Thymus (tissue), 11 donors: ENCODE data around the gene HAL. TPM values are rescaled to one million over a fixed set of nuclear protein-coding genes. Genes with fewer than 3 reads are reported as not detected.

Source experiments
- DNase-seq, 9 donors: peaks; one replicate each; pipeline ENCODE4 v3.0.0-alpha.2; 2013; ENCODE audit warnings: low spot score in 9 of 9, low read depth in 6 of 9, missing footprints in 1 of 9
- H3K27ac ChIP-seq, 2 donors: one replicate each; pipeline ENCODE4 v1.5.1; 2013; ENCODE audit warnings: control low read depth in 1 of 2, low read depth in 1 of 2, low read length in 1 of 2, mild to moderate bottlenecking in 1 of 2, moderate library complexity in 1 of 2
- H3K27me3 ChIP-seq, 2 donors: one replicate each; pipeline ENCODE4 v1.5.1; 2013; ENCODE audit warnings: low read length in 1 of 2; ENCODE audit not compliant: control insufficient read depth in 2 of 2, insufficient read depth in 1 of 2
- H3K36me3 ChIP-seq, 2 donors: one replicate each; pipeline ENCODE4 v1.5.1; 2013; ENCODE audit warnings: low read length in 1 of 2, mild to moderate bottlenecking in 1 of 2, moderate library complexity in 1 of 2; ENCODE audit not compliant: control insufficient read depth in 2 of 2, insufficient read depth in 2 of 2
- H3K4me1 ChIP-seq, 2 donors: one replicate each; pipeline ENCODE4 v1.5.1; 2013; ENCODE audit warnings: low read length in 2 of 2; ENCODE audit not compliant: control insufficient read depth in 2 of 2, insufficient read depth in 2 of 2
- H3K4me3 ChIP-seq, 2 donors: one replicate each; pipeline ENCODE4 v1.5.1; 2013; ENCODE audit warnings: low read length in 2 of 2, control low read depth in 1 of 2, mild to moderate bottlenecking in 1 of 2
- H3K9me3 ChIP-seq, 2 donors: one replicate each; pipeline ENCODE4 v1.5.1; 2013; ENCODE audit warnings: low read length in 1 of 2, mild to moderate bottlenecking in 1 of 2; ENCODE audit not compliant: control insufficient read depth in 2 of 2, insufficient read depth in 1 of 2
- WGBS: extraction: QIAGEN DNeasy Blood & Tissue Kit; methylation state at CpG from one replicate; pipeline ENCODE4 v1.1.7; 2013; 5-methylcytosine and 5-hydroxymethylcytosine counted together
- polyA plus RNA-seq: library from polyadenylated mRNA; stranded (reverse); fragments of 200-250 nt; gene quantifications from one replicate; pipeline ENCODE4 v1.2.3, GENCODE V29; 2013
- total RNA-seq: library from RNA; stranded (reverse); fragments of 120-200 nt; gene quantifications from one replicate; pipeline ENCODE4 v1.2.4, GENCODE V29; 2013
- donor health status: healthy.

Gene HAL
- total and polyA plus RNA-seq, 2 donors, result 0.38 to 1.7 TPM

DNA sequence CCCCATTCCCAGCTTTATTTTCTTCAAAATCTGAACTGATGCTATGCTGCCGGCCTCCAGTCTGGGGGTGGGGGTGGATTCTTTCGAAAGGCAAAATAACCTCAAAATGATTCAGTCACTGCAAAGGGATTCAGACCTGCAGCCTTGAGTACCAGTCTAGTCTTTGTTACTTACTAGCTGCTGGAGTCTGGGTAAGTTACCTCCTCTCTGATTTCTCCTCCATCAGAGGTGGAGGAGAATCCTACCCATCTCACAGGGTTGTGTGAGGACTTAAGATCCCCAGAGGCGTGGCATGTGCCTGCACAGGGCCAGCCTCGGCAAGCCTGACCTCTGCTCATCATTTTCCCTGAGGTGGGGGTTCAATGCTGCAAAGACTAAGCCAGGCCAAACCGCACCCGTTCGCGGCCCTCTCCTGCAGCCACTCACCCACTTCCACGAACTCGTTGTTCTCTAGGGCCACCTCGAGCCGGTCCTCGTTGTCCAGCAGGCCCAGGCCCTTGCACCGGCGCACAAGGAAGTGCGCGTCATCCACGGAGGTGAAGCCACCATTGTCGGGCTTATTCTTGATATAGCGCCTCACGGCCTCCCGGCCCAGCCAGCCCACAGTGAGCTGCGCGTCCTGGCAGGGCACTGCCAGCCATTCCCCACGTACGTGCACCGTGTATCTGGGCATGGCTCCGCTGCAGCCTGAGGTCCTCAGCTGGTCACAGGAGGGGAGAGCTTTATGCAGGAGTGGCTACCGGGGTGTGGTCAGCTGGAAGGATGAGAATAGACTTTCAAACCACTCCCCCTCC, 709 bp downstream of the HAL start:
- no peak overlapping the region for H3K27ac ChIP-seq
- WGBS, result 97% methylated on average over 29 of the region's 29 CpGs
- no peaks in the 10 kb centered on the region for H3K4me1 ChIP-seq

DNA sequence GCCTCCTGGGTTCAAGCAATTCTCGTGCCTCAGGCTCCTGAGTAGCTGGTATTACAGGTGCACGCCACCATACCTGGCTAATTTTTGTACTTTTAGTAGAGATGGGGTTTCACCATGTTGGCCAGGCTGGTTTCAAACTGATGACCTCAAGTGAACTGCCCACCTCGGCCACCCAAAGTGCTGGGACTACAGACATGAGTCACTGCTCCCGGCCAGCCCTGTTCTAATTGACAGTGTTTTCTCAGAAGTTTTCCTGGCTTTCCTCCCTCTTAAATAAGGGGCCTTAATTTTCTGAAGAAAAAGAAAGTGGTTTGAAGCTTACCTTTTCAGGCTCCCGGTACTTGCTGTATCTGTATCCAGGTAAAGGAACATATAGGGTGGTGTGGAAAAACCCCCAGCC, 1.7 kb downstream of the HAL start:
- Histone ChIP-seq H3K9me3 (no peaks in the 10 kb centered on the region), H3K36me3 (no peaks in the 10 kb centered on the region), H3K27me3 (no peaks in the 10 kb centered on the region), H3K27ac (no peak overlapping the region), H3K4me3 (no peak overlapping the region), H3K4me1 (no peaks in the 10 kb centered on the region)
- DNase-seq, result no peak
- WGBS, result 97% methylated on average over 5 of the region's 5 CpGs

More for the DNA sequence above, 709 bp downstream of the HAL start:
- no peak for DNase-seq
- no peak overlapping the region for H3K4me3 ChIP-seq
- no peaks in the 10 kb centered on the region for H3K27me3 ChIP-seq
- H3K36me3 ChIP-seq, result no peaks in the 10 kb centered on the region
- no peaks in the 10 kb centered on the region for H3K9me3 ChIP-seq

DNA sequence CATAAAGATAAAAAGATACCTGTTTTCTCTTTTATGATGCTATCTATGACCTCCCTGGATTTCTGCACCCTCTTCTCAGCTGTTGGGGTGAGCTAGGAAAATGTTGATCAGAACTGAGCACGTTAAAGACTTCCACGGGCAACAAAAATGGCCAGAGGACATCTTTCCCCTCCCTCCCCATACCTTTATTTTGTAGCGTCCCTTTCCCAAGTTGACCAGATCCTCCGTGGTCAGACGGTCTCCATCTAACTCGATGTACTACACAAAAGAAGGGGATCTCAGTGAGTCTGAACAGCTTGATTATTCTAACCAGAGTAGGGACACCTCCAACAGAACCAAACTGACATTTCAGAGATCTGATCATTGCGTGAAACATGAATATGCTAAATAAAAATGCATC, 2.2 kb downstream of the HAL start:
- no peak for DNase-seq
- H3K9me3 ChIP-seq, result no peaks in the 10 kb centered on the region
- H3K27me3 ChIP-seq, result no peaks in the 10 kb centered on the region
- H3K36me3 ChIP-seq, result no peaks in the 10 kb centered on the region
- 98% methylated on average over 7 of the region's 7 CpGs for WGBS
- H3K4me1 ChIP-seq, result no peaks in the 10 kb centered on the region
- H3K4me3 ChIP-seq, result no peak overlapping the region
- H3K27ac ChIP-seq, result no peak overlapping the region

DNA sequence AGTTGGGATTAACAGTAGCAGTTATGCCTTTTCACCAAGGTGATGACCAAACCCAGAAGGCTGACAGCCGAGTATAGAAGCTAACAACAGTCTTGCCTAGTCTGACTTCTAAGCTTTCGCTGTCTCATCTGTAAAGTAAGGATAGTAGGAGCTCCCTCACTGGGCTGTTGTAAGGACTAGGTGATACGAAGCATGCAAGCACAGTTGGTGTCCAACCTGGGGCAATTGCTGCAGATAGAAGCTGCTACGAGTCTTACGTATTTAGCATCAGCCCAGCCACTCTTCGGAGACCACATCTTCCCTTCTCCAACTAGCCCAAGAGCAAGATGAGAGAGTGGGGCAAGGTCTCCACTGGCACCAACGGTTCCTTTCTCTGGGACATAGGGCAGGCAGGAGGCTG, 6.0 kb downstream of the HAL start:
- Histone ChIP-seq H3K4me3 (no peak overlapping the region), H3K9me3 (no peaks in the 10 kb centered on the region), H3K4me1 (no peaks in the 10 kb centered on the region), H3K27me3 (no peaks in the 10 kb centered on the region), H3K27ac (no peak overlapping the region), H3K36me3 (no peaks in the 10 kb centered on the region)
- no peak for DNase-seq
- WGBS, result 96% methylated on average over 7 of the region's 7 CpGs

GRCh38 chr12:95989504-95990123, 6.5 kb downstream of the HAL start:
- no peaks in the 10 kb centered on the region for H3K9me3 ChIP-seq
- no peak overlapping the region for H3K4me3 ChIP-seq
- H3K27me3 ChIP-seq, result no peaks in the 10 kb centered on the region
- no peaks in the 10 kb centered on the region for H3K4me1 ChIP-seq
- H3K36me3 ChIP-seq, result no peaks in the 10 kb centered on the region
- DNase-seq, result no peak
- 56% methylated on average over 4 of the region's 4 CpGs for WGBS
- H3K27ac ChIP-seq, result no peak overlapping the region

DNA sequence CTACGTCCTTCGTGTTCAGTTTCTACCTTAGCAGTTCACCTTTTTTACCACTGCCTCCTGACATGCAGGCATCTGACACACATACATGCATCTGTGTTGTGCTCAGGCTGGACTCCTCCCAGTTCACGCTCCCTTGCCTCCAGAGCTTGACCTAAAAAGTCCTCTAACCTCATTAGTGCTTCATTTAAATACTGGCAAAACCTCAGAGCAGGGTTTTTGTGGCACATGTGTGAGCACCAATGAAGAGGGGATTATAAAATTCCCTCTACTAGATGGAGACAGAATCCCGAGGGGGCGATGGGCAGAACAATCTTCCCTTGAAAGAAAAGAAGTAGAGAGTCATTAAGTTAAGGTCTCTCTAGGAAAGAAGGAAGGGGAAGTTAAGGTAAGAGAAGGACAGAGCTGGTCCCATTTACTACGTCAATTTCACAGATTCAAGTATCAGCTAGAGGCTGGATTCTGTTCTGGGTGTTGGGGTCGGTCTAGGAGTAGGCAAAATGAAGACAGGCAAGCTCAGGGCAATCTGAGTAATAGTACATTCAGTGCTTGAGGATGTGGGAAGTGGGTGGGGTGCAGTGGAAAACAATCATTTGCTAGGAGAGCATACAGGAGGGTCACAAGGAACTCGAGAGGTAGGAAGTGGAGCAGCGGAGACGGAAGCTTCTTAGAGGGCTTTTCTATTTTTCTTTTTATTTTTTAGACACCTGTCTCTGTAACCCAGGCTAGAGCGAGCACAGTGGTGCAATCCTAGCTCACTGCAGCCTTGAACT, 7.5 kb downstream of the HAL start:
- H3K36me3 ChIP-seq, result no peaks in the 10 kb centered on the region
- H3K4me3 ChIP-seq, result no peak overlapping the region
- 88% methylated on average over 11 of the region's 11 CpGs for WGBS
- H3K27me3 ChIP-seq, result no peaks in the 10 kb centered on the region
- H3K4me1 ChIP-seq, result no peaks in the 10 kb centered on the region
- no peak for DNase-seq
- H3K27ac ChIP-seq, result no peak overlapping the region
- no peaks in the 10 kb centered on the region for H3K9me3 ChIP-seq

- Histone ChIP-seq H3K9me3 (no peaks in the 10 kb centered on the region), H3K36me3 (no peaks in the 10 kb centered on the region), H3K27me3 (no peaks in the 10 kb centered on the region), H3K27ac (no peak overlapping the region), H3K4me1 (no peaks in the 10 kb centered on the region), H3K4me3 (no peak overlapping the region)
- no peak for DNase-seq
- WGBS, result 97% methylated on average over 14 of the region's 14 CpGs
Measured at GRCh38 chr12:95986635-95987570, 9.2 kb downstream of the HAL start.

GRCh38 chr12:95984682-95985081, 11.5 kb downstream of the HAL start:
- WGBS, result 99% methylated on average over 1 of the region's 1 CpG

More at GRCh38 chr12:95984682-95985081, 11.5 kb downstream of the HAL start:
- Histone ChIP-seq H3K4me3 (no peak overlapping the region), H3K9me3 (no peaks in the 10 kb centered on the region), H3K4me1 (no peaks in the 10 kb centered on the region), H3K27ac (no peak overlapping the region), H3K27me3 (no peaks in the 10 kb centered on the region), H3K36me3 (no peaks in the 10 kb centered on the region)
- DNase-seq, result no peak
